GM12878 (cell line): ENCODE measurements around the gene CES4A. TPM values are rescaled to one million over a fixed set of nuclear protein-coding genes. Genes with fewer than 3 reads are reported as not detected.

Experiments
- ATAC-seq: fragments of 200-7000 bp; cut with Tn5 transposase; 3 replicates; pipeline ENCODE4 v1.9.1; 2020; ENCODE audit warnings: mild to moderate bottlenecking, moderate library complexity
- BruUV-seq: library from RNA; stranded (reverse); fragments of 400-500 nt; replicated peaks from 2 replicates; lab custom pipeline; 2021; lab: Mats Ljungman, UMichigan
- CTCF ChIA-PET: fragments of 300-600 bp; sonication (Branson Sonifier 250); formaldehyde crosslinking; extraction: SDS; loops from one replicate; lab custom pipeline; 2021; ENCODE audit warnings: inconsistent platforms; lab: Yijun Ruan, JAX
- POLR2A ChIA-PET: fragments of 350-600 bp; formaldehyde crosslinking; extraction: SDS; loops from one replicate; lab custom pipeline; 2021; ENCODE audit warnings: inconsistent platforms; lab: Charles Lee
- RAD21 ChIA-PET: fragments of 300-600 bp; sonication (Branson Sonifier 250); formaldehyde crosslinking; loops from one replicate; lab custom pipeline; 2023; ENCODE audit warnings: antibody characterized with exemption; ENCODE audit not compliant: unreplicated experiment; lab: Charles Lee
- SMC1A ChIA-PET: fragments of 300-600 bp; sonication (Branson Sonifier 250); formaldehyde crosslinking; loops from one replicate; lab custom pipeline; 2023; ENCODE audit not compliant: unreplicated experiment, uncharacterized antibody; lab: Charles Lee
- DNase-seq: peaks from one replicate; pipeline ENCODE4 v3.0.0-alpha.2; 2011; ENCODE audit warnings: low read depth, low spot score
- FAIRE-seq: peaks from 3 replicates; lab custom pipeline; 2011; peaks lifted over from hg19 to GRCh38; lab: Jason Lieb, UNC
- H2AFZ ChIP-seq: 2 replicates; pipeline ENCODE4 v1.6.0; 2011; ENCODE audit warnings: low read depth, low read length, control low read depth; ENCODE audit not compliant: control insufficient read depth
- H3K27ac ChIP-seq: 2 replicates; pipeline ENCODE4 v1.5.1; 2011; ENCODE audit warnings: control low read depth; ENCODE audit not compliant: control insufficient read depth, insufficient read depth
- H3K27me3 ChIP-seq, 2 experiments: replicated peaks in 1 of 2; 2 replicates each; pipeline versions ENCODE4 v1.6.0 to v1.6.1; 2011; ENCODE audit warnings: low read length in 1 of 2; ENCODE audit not compliant: control insufficient read depth in 2 of 2, insufficient read depth in 2 of 2
- H3K36me3 ChIP-seq, 2 experiments: 2 replicates each; pipeline ENCODE4 v1.5.1; 2011; ENCODE audit warnings: low read length in 1 of 2; ENCODE audit not compliant: control insufficient read depth in 2 of 2, insufficient read depth in 2 of 2
- H3K4me1 ChIP-seq: 2 replicates; pipeline ENCODE4 v1.6.1; 2011; ENCODE audit warnings: mild to moderate bottlenecking, low read length, moderate library complexity, mixed read lengths; ENCODE audit not compliant: control insufficient read depth, insufficient read depth
- H3K4me2 ChIP-seq: 2 replicates; pipeline ENCODE4 v1.6.0; 2011; ENCODE audit warnings: control low read depth; ENCODE audit not compliant: control insufficient read depth, insufficient read depth
- H3K4me3 ChIP-seq: fragments of 200-600 bp; sonication (generic); 2 replicates; pipeline ENCODE4 v1.5.1; 2016
- H3K79me2 ChIP-seq: 2 replicates; pipeline ENCODE4 v1.6.0; 2011; ENCODE audit warnings: low read length; ENCODE audit not compliant: control insufficient read depth, insufficient read depth
- H3K9ac ChIP-seq: 2 replicates; pipeline ENCODE4 v1.8.0; 2011; ENCODE audit warnings: low read length, control low read depth, mixed read lengths; ENCODE audit not compliant: control insufficient read depth, insufficient read depth
- H3K9me3 ChIP-seq: replicated peaks from 3 replicates; pipeline ENCODE4 v1.5.1; 2011; ENCODE audit warnings: mild to moderate bottlenecking, low read length; ENCODE audit not compliant: control insufficient read depth, insufficient read depth
- H4K20me1 ChIP-seq: 2 replicates; pipeline ENCODE4 v1.6.0; 2011; ENCODE audit not compliant: control insufficient read depth, insufficient read depth
- CHD2 ChIP-seq: IDR thresholded peaks from 2 replicates; pipeline ENCODE4 v1.6.1; 2011; ENCODE audit warnings: low read depth, low read length, improper control_type of control experiment, borderline replicate concordance
- EGR1 ChIP-seq, 2 experiments: IDR thresholded peaks; 1 replicate in 1 of 2; 2 replicates in 1 of 2; pipeline ENCODE4 v1.6.1; 2011 to 2012; ENCODE audit warnings: low read depth in 2 of 2, low read length in 2 of 2, borderline replicate concordance in 1 of 2, mild to moderate bottlenecking in 1 of 2, moderate library complexity in 1 of 2
- MAX ChIP-seq: IDR thresholded peaks from 2 replicates; pipeline ENCODE4 v1.6.1; 2012; ENCODE audit warnings: low read depth, low read length, improper control_type of control experiment
- MXI1 ChIP-seq: fragments of 150-350 bp; IDR thresholded peaks from 2 replicates; pipeline ENCODE4 v1.6.1; 2011; ENCODE audit warnings: low read depth, mild to moderate bottlenecking, inconsistent platforms, low read length, improper control_type of control experiment
- WRNIP1 ChIP-seq: IDR thresholded peaks from 2 replicates; pipeline ENCODE4 v1.6.1; 2011; ENCODE audit warnings: low read depth, low read length, improper control_type of control experiment, borderline replicate concordance
- ZNF687 ChIP-seq: fragments of 450-650 bp; IDR thresholded peaks from 2 replicates; pipeline ENCODE4 v1.6.1; 2017; ENCODE audit warnings: mild to moderate bottlenecking, moderate library complexity
- WGBS: methylation state at CpG from one replicate; pipeline ENCODE4 v1.1.6; 2016; ENCODE audit warnings: low lambda C conversion rate; ENCODE audit not compliant: insufficient replicate concordance, insufficient coverage; ENCODE audit errors: missing lambda C conversion rate; 5-methylcytosine and 5-hydroxymethylcytosine counted together
- in situ Hi-C: fragments of 300-500 bp; cut with MboI; formaldehyde crosslinking; loops from 9 replicates; pipeline ENCODE4 v1.14.3; 2018; ENCODE audit warnings: mixed read lengths
- intact Hi-C: fragments of 100-400 bp; cut with micrococcal nuclease; formaldehyde crosslinking; loops from one replicate; pipeline ENCODE4 v1.14.2; 2022; ENCODE audit not compliant: unreplicated experiment
- polyA plus RNA-seq, 11 experiments: library from polyadenylated mRNA; depleted of rRNA in 4 of 11; unstranded in 6 of 11; stranded (reverse) in 5 of 11; fragments of >200 nt; fragmentation: Nextera tagmentation in 4 of 11; fragmentation: Illumina TruSeq in 1 of 11; extraction: Ambion mirVana in 4 of 11; extraction: Trizol in 1 of 11; gene quantifications; 1 replicate in 1 of 11; 2 replicates in 10 of 11; pipeline versions ENCODE4 v1.2.1 to v1.2.3, GENCODE V29; 2011 to 2016; ENCODE audit warnings: inconsistent platforms in 2 of 11, missing spikeins in 2 of 11, low read depth in 1 of 11
- total RNA-seq, 4 experiments: library from RNA; depleted of rRNA in 3 of 4; stranded (reverse); fragments of >200 nt in 3 of 4; fragmentation: Illumina TruSeq in 1 of 4; extraction: Trizol in 1 of 4; gene quantifications; 2 replicates each; pipeline versions ENCODE4 v1.2.1 to v1.2.3, GENCODE V29; 2013 to 2021
- TF ChIP-seq, protein P1 (sequence below): IDR thresholded peaks from 2 replicates; pipeline ENCODE4 v1.6.1; 2012; ENCODE audit warnings: improper control_type of control experiment, low read depth, low read length; ENCODE audit not compliant: insufficient replicate concordance
- TF ChIP-seq, protein P2 (sequence below): fragments of 450-650 bp; IDR thresholded peaks from 2 replicates; pipeline ENCODE4 v1.6.1; 2018; ENCODE audit warnings: mild to moderate bottlenecking, low read depth, moderate library complexity; ENCODE audit not compliant: partially characterized antibody

Gene CES4A
- total and polyA plus RNA-seq, 10 of the 15 experiments (the other 5 are each of a cell fraction or from before 2014, with no cell fraction given), result 0.05 to 5.0 (median 2.1) TPM

DNA sequence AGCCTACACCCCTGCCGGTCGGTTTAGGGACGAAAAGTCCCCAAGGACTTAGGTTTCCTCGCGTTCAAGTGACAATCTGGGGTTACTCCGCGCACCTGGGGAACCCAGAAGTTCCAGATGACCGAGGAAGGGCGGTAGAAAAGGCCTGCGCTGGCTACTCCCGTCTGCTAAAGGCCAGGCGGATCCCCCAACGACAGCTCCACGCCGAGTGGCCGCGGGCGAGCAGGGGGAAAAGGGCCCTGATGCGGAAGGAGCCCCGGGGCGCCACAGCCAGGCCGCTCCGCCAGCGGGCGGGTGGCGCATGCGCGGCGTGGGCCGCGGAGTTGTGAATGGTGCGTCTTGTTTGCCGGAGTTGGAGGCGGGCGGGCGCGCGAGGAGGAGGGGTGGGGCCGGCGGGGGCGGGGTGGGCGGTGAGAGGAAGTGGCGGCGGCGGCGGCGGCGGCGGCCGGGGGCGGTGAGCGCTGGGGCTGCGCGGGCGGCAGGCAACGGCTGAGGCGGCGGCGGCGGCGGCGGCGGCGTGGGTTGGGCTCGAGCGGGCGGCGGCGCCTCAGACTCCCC is 40.4 kb downstream of the CES4A start, which contains the start of gene CBFB:
Gene CBFB, plus strand, starts transcription at position 454 of the 558 bp plus-strand sequence. CDS start 259 bp downstream, outside the sequence.
- H3K4me3 ChIP-seq, result peak within 1 kb of the TSS; percentile 72
- H2AFZ ChIP-seq, result peak within 1 kb of the TSS; percentile 97
- peaks cover 0 to 3% of the 10 kb centered on the region in 2 experiments; a peak in 1 of 4 replicates for H3K36me3 ChIP-seq
- BruUV-seq, result no TSS peak
- no peaks in the 10 kb centered on the region for H3K9me3 ChIP-seq
- peak within 1 kb of the TSS; percentile 99 for H3K27ac ChIP-seq
- DNase-seq, result peak; percentile 75
- H3K27me3 ChIP-seq, result no peaks in the 10 kb centered on the region
- peaks cover 13% of the 10 kb centered on the region for H3K4me1 ChIP-seq
- ATAC-seq, result peak; percentile 89
- under 1% methylated on average over 31 of the region's 69 CpGs for WGBS
- ChIA-PET RAD21 (interaction anchor here (0.8 to 1.8 kb wide), 11 partner anchors 10 to 142 kb away, joined by 3 to 13 read pairs (median 4); partner anchors contain the start of gene NOL3), SMC1A (interaction anchor here (0.9 to 2.6 kb wide), 9 partner anchors 9 to 78 kb away, joined by 3 to 17 read pairs (median 5); no protein-coding TSS in a partner anchor), CTCF (interaction anchor here (0.7 to 3.8 kb wide), 7 partner anchors 11 to 156 kb away, joined by 3 to 54 read pairs (median 8); no protein-coding TSS in a partner anchor), POLR2A (interaction anchor here (0.6 to 2.7 kb wide), 17 partner anchors 10 to 1296 kb away, joined by 3 to 23 read pairs (median 4); partner anchors contain the start of genes FBXL8, FHOD1, NOL3 and TRADD)
- H4K20me1 ChIP-seq, result no peaks in the 10 kb centered on the region
- intact Hi-C loops, result no loop called here
- H3K4me2 ChIP-seq, result peak within 1 kb of the TSS; percentile 94
- no peak for FAIRE-seq
- peak within 1 kb of the TSS; percentile 99 for H3K9ac ChIP-seq
- H3K79me2 ChIP-seq, result peaks cover 50% of the 10 kb centered on the region
- in situ Hi-C loops, result loop anchor here (25.0 kb wide), 1 partner anchor 491 kb away; no protein-coding TSS in a partner anchor
- TF ChIP-seq, protein P1, sequence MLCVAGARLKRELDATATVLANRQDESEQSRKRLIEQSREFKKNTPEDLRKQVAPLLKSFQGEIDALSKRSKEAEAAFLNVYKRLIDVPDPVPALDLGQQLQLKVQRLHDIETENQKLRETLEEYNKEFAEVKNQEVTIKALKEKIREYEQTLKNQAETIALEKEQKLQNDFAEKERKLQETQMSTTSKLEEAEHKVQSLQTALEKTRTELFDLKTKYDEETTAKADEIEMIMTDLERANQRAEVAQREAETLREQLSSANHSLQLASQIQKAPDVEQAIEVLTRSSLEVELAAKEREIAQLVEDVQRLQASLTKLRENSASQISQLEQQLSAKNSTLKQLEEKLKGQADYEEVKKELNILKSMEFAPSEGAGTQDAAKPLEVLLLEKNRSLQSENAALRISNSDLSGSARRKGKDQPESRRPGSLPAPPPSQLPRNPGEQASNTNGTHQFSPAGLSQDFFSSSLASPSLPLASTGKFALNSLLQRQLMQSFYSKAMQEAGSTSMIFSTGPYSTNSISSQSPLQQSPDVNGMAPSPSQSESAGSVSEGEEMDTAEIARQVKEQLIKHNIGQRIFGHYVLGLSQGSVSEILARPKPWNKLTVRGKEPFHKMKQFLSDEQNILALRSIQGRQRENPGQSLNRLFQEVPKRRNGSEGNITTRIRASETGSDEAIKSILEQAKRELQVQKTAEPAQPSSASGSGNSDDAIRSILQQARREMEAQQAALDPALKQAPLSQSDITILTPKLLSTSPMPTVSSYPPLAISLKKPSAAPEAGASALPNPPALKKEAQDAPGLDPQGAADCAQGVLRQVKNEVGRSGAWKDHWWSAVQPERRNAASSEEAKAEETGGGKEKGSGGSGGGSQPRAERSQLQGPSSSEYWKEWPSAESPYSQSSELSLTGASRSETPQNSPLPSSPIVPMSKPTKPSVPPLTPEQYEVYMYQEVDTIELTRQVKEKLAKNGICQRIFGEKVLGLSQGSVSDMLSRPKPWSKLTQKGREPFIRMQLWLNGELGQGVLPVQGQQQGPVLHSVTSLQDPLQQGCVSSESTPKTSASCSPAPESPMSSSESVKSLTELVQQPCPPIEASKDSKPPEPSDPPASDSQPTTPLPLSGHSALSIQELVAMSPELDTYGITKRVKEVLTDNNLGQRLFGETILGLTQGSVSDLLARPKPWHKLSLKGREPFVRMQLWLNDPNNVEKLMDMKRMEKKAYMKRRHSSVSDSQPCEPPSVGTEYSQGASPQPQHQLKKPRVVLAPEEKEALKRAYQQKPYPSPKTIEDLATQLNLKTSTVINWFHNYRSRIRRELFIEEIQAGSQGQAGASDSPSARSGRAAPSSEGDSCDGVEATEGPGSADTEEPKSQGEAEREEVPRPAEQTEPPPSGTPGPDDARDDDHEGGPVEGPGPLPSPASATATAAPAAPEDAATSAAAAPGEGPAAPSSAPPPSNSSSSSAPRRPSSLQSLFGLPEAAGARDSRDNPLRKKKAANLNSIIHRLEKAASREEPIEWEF, result no peak
- TF ChIP-seq, protein P2, sequence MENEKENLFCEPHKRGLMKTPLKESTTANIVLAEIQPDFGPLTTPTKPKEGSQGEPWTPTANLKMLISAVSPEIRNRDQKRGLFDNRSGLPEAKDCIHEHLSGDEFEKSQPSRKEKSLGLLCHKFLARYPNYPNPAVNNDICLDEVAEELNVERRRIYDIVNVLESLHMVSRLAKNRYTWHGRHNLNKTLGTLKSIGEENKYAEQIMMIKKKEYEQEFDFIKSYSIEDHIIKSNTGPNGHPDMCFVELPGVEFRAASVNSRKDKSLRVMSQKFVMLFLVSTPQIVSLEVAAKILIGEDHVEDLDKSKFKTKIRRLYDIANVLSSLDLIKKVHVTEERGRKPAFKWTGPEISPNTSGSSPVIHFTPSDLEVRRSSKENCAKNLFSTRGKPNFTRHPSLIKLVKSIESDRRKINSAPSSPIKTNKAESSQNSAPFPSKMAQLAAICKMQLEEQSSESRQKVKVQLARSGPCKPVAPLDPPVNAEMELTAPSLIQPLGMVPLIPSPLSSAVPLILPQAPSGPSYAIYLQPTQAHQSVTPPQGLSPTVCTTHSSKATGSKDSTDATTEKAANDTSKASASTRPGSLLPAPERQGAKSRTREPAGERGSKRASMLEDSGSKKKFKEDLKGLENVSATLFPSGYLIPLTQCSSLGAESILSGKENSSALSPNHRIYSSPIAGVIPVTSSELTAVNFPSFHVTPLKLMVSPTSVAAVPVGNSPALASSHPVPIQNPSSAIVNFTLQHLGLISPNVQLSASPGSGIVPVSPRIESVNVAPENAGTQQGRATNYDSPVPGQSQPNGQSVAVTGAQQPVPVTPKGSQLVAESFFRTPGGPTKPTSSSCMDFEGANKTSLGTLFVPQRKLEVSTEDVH, result no peak
- TF ChIP-seq ZNF687 (peak; percentile 87), MAX (peak; percentile 61; the same call in 1 of the 2 replicates), EGR1 (IDR thresholded peaks at IDR 0.05; ENCODE audit: borderline replicate concordance in 1 of 2, low read depth in 2 of 2, low read length in 2 of 2) (peak in 1 of 2 experiments; percentile 90; a peak in 2 of 3 replicates), CHD2 (peak; percentile 78; the same call in 1 of the 2 replicates), WRNIP1 (no peak), MXI1 (peak; percentile 63; the same call in 1 of the 2 replicates)
